H9 (cell line): ENCODE data around the gene RPA1. TPM values are rescaled to one million over a fixed set of nuclear protein-coding genes. Genes with fewer than 3 reads are reported as not detected.

Experiments used
- DNase-seq: peaks from one replicate; pipeline ENCODE4 v3.0.0-alpha.2; 2017
- H2AFZ ChIP-seq: one replicate; pipeline ENCODE4 v1.6.1; 2013; ENCODE audit warnings: mild to moderate bottlenecking, low read length, control low read depth, moderate library complexity
- H2AK5ac ChIP-seq: 2 replicates; pipeline ENCODE4 v1.6.1; 2013; ENCODE audit warnings: low read length, control low read depth, mixed read lengths; ENCODE audit not compliant: insufficient read length
- H2BK120ac ChIP-seq: one replicate; pipeline ENCODE4 v1.6.1; 2013; ENCODE audit warnings: low read depth, mild to moderate bottlenecking, low read length, control low read depth, inconsistent platforms; ENCODE audit not compliant: poor library complexity, severe bottlenecking
- H2BK12ac ChIP-seq: 2 replicates; pipeline ENCODE4 v1.6.1; 2013; ENCODE audit warnings: low read length, control low read depth, mixed read lengths, low read depth; ENCODE audit not compliant: insufficient read length
- H2BK15ac ChIP-seq: 2 replicates; pipeline ENCODE4 v1.6.1; 2013; ENCODE audit warnings: low read depth, low read length, control low read depth
- H2BK20ac ChIP-seq: one replicate; pipeline ENCODE4 v1.6.1; 2013; ENCODE audit warnings: low read depth, mild to moderate bottlenecking, low read length, control low read depth, inconsistent platforms; ENCODE audit not compliant: poor library complexity, severe bottlenecking
- H2BK5ac ChIP-seq: 2 replicates; pipeline ENCODE4 v1.6.1; 2013; ENCODE audit warnings: low read length, control low read depth, mixed read lengths; ENCODE audit not compliant: insufficient read length
- H3K14ac ChIP-seq: 2 replicates; pipeline ENCODE4 v1.6.1; 2013; ENCODE audit warnings: low read length, control low read depth; ENCODE audit not compliant: insufficient read depth
- H3K18ac ChIP-seq: 2 replicates; pipeline ENCODE4 v1.6.1; 2013; ENCODE audit warnings: low read depth, mild to moderate bottlenecking, mixed read lengths, low read length, control low read depth; ENCODE audit not compliant: insufficient read length
- H3K23ac ChIP-seq: 2 replicates; pipeline ENCODE4 v1.6.1; 2013; ENCODE audit warnings: low read length, control low read depth, mixed read lengths, low read depth; ENCODE audit not compliant: insufficient read length
- H3K23me2 ChIP-seq: 2 replicates; pipeline ENCODE4 v1.6.1; 2013; ENCODE audit warnings: low read depth, mild to moderate bottlenecking, mixed read lengths, low read length, control low read depth; ENCODE audit not compliant: insufficient read length, poor library complexity, severe bottlenecking
- H3K27ac ChIP-seq: 2 replicates; pipeline ENCODE4 v1.5.1; 2013; ENCODE audit warnings: low read length, control low read depth, mixed read lengths, low read depth; ENCODE audit not compliant: insufficient read length
- H3K27me3 ChIP-seq: 2 replicates; pipeline ENCODE4 v1.6.1; 2013; ENCODE audit warnings: low read length, control low read depth, inconsistent platforms; ENCODE audit not compliant: insufficient read depth
- H3K4ac ChIP-seq: 2 replicates; pipeline ENCODE4 v1.6.1; 2013; ENCODE audit warnings: low read depth, mild to moderate bottlenecking, control low read depth, inconsistent platforms, low read length, moderate library complexity
- H3K4me1 ChIP-seq: 2 replicates; pipeline ENCODE4 v1.6.1; 2013; ENCODE audit warnings: low read length, control low read depth, inconsistent platforms; ENCODE audit not compliant: insufficient read depth
- H3K4me2 ChIP-seq: 2 replicates; pipeline ENCODE4 v1.6.1; 2013; ENCODE audit warnings: low read length, control low read depth, mixed read lengths; ENCODE audit not compliant: insufficient read length, insufficient read depth
- H3K56ac ChIP-seq: 2 replicates; pipeline ENCODE4 v1.6.1; 2013; ENCODE audit warnings: low read depth, mild to moderate bottlenecking, mixed read lengths, low read length, control low read depth; ENCODE audit not compliant: insufficient read length
- H3K79me1 ChIP-seq: 2 replicates; pipeline ENCODE4 v1.6.1; 2013; ENCODE audit warnings: low read depth, mild to moderate bottlenecking, moderate library complexity, low read length, control low read depth, inconsistent platforms; ENCODE audit not compliant: insufficient read depth, poor library complexity, severe bottlenecking
- H3K79me2 ChIP-seq: 2 replicates; pipeline ENCODE4 v1.6.1; 2013; ENCODE audit warnings: low read length, control low read depth, inconsistent platforms; ENCODE audit not compliant: insufficient read depth
- H3K9ac ChIP-seq: 2 replicates; pipeline ENCODE4 v1.6.1; 2013; ENCODE audit warnings: low read length, control low read depth, mixed read lengths; ENCODE audit not compliant: insufficient read length; ENCODE audit errors: extremely low read depth
- H3K9me3 ChIP-seq: one replicate; pipeline ENCODE4 v1.6.1; 2013; ENCODE audit warnings: low read depth, low read length, inconsistent platforms; ENCODE audit not compliant: control insufficient read depth
- H3T11ph ChIP-seq: one replicate; pipeline ENCODE4 v1.6.1; 2013; ENCODE audit warnings: mild to moderate bottlenecking, low read length, control low read depth, inconsistent platforms
- H4K20me1 ChIP-seq: one replicate; pipeline ENCODE4 v1.6.1; 2013; ENCODE audit not compliant: control insufficient read depth, insufficient read length, insufficient read depth
- H4K5ac ChIP-seq: 2 replicates; pipeline ENCODE4 v1.6.1; 2013; ENCODE audit warnings: low read depth, mild to moderate bottlenecking, mixed read lengths, low read length, control low read depth; ENCODE audit not compliant: insufficient read length
- H4K8ac ChIP-seq: replicated peaks from 2 replicates; pipeline ENCODE4 v1.6.1; 2013; ENCODE audit warnings: low read length, control low read depth, mixed read lengths, low read depth; ENCODE audit not compliant: insufficient read length
- H4K91ac ChIP-seq: 2 replicates; pipeline ENCODE4 v1.6.1; 2013; ENCODE audit warnings: low read depth, mild to moderate bottlenecking, moderate library complexity, mixed read lengths, low read length, control low read depth; ENCODE audit not compliant: insufficient read length
- H3K27ac Mint-ChIP-seq, 3 experiments: 2 replicates in 2 of 3; 3 replicates in 1 of 3; pipeline ENCODE4 v1.8.0; 2020 to 2021; ENCODE audit warnings: mixed read lengths in 3 of 3, mild to moderate bottlenecking in 1 of 3, moderate library complexity in 1 of 3
- H3K27me3 Mint-ChIP-seq: 2 replicates; pipeline ENCODE4 v1.8.0; 2021; ENCODE audit warnings: low read depth, mild to moderate bottlenecking, moderate library complexity, mixed read lengths
- H3K36me3 Mint-ChIP-seq, 3 experiments: 2 replicates in 2 of 3; 3 replicates in 1 of 3; pipeline ENCODE4 v1.8.0; 2020 to 2021; ENCODE audit warnings: low read depth in 3 of 3, mixed read lengths in 3 of 3; ENCODE audit not compliant: insufficient read depth in 1 of 3
- H3K4me1 Mint-ChIP-seq, 2 experiments: 2 replicates each; pipeline ENCODE4 v1.8.0; 2020; ENCODE audit warnings: mixed read lengths in 2 of 2
- H3K4me3 Mint-ChIP-seq, 2 experiments: 2 replicates in 1 of 2; 3 replicates in 1 of 2; pipeline ENCODE4 v1.8.0; 2020 to 2021; ENCODE audit warnings: mild to moderate bottlenecking in 2 of 2, mixed read lengths in 2 of 2, moderate library complexity in 1 of 2
- H3K9me3 Mint-ChIP-seq, 2 experiments: 2 replicates in 1 of 2; 3 replicates in 1 of 2; pipeline ENCODE4 v1.8.0; 2020; ENCODE audit warnings: mild to moderate bottlenecking in 2 of 2, mixed read lengths in 2 of 2, moderate library complexity in 1 of 2
- CTCF ChIP-seq: fragments of 200-600 bp; sonication (generic); conservative IDR thresholded peaks from 3 replicates; pipeline ENCODE4 v1.8.0; 2021; ENCODE audit warnings: antibody characterized with exemption, mild to moderate bottlenecking
- WGBS: extraction: QIAGEN DNeasy Blood & Tissue Kit; methylation state at CpG from one replicate; pipeline ENCODE4 v1.1.7; 2013; ENCODE audit warnings: missing lambda C conversion rate, low lambda C conversion rate, mixed read lengths; ENCODE audit not compliant: insufficient read length; ENCODE audit errors: extremely low coverage; 5-methylcytosine and 5-hydroxymethylcytosine counted together
- total RNA-seq: library from RNA; stranded (reverse); gene quantifications from 2 replicates; pipeline ENCODE4 v1.2.1, GENCODE V29; 2021

The RPA1 gene
- total RNA-seq, 1 experiment from 2014 or later, result 215 TPM

GRCh38 chr17:1783834-1784611 is 45.8 kb upstream of the RPA1 start:
- no peak overlapping the region for H3K27ac ChIP-seq
- H2AK5ac ChIP-seq, result no peak overlapping the region
- no peak overlapping the region for H3K4me3 Mint-ChIP-seq
- H2BK120ac ChIP-seq, result no peak overlapping the region
- no peaks in the 10 kb centered on the region for H3K27me3 ChIP-seq
- no peaks in the 10 kb centered on the region for H3K79me2 ChIP-seq
- no peak overlapping the region for H3K23ac ChIP-seq
- no peak overlapping the region for H4K8ac ChIP-seq
- peak overlapping the region; percentile 2 to 82 (median 31); a peak in 1 of 7 replicates for H3K27ac Mint-ChIP-seq
- H4K5ac ChIP-seq, result no peak overlapping the region
- H3K9ac ChIP-seq, result no peak overlapping the region
- no peak overlapping the region for H3K18ac ChIP-seq
- H3K9me3 Mint-ChIP-seq, result no peaks in the 10 kb centered on the region
- H2BK20ac ChIP-seq, result no peak overlapping the region
- H3K79me1 ChIP-seq, result no peaks in the 10 kb centered on the region
- H4K20me1 ChIP-seq, result no peaks in the 10 kb centered on the region
- no peaks in the 10 kb centered on the region for H3K4me1 ChIP-seq
- H3K14ac ChIP-seq, result no peak overlapping the region
- no peaks in the 10 kb centered on the region for H3K27me3 Mint-ChIP-seq
- no peak overlapping the region for H4K91ac ChIP-seq
- no peak overlapping the region for H2BK12ac ChIP-seq
- H3K4ac ChIP-seq, result no peak overlapping the region
- WGBS, result no CpG with 5 or more reads among the region's 16 CpGs
- H3K36me3 Mint-ChIP-seq, result peaks cover 29 to 78% (median 68%) of the 10 kb centered on the region in 3 experiments; a peak in 6 of 7 replicates
- no peaks in the 10 kb centered on the region for H3K9me3 ChIP-seq
- no peak for DNase-seq
- no peak overlapping the region for H2BK15ac ChIP-seq
- no peak overlapping the region for H3K4me2 ChIP-seq
- H2BK5ac ChIP-seq, result no peak overlapping the region
- H3K56ac ChIP-seq, result no peak overlapping the region
- H2AFZ ChIP-seq, result no peak overlapping the region
- H3T11ph ChIP-seq, result no peak overlapping the region
- peak; percentile 74 for TF ChIP-seq CTCF
- H3K4me1 Mint-ChIP-seq, result no peaks in the 10 kb centered on the region
- no peaks in the 10 kb centered on the region for H3K23me2 ChIP-seq
